ENCODE results near the gene DNM2. TPM values are rescaled to one million over a fixed set of nuclear protein-coding genes. Genes with fewer than 3 reads are reported as not detected.

DNM2 gene
- total RNA-seq, 1 experiment from 2014 or later = 131 TPM

DNA sequence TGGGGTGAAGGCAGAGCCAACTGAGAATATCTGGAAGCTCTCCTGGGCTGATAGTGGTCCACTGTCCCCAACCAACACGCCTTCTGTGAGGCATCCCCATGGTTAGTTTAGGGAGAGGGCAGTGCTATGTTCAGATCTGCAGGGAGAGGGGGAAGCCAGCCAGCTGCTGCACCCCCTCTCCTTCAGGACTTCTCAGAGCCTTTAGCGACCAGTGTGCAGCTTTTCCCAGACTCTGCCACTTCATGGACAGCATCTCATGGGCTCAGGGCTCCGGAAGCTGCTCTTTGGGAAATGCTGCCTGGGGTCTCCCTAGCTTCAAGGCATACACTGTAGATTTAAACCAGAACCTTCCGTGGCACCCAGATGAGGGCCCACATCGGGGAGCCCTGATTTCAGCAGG is 84.6 kb downstream of the DNM2 start:
- H3K27me3 Mint-ChIP-seq (ENCODE audit: low read depth) = no peaks in the 10 kb centered on the region
- H3K36me3 Mint-ChIP-seq = peaks cover 34% of the 10 kb centered on the region
- no peaks in the 10 kb centered on the region for H3K4me1 Mint-ChIP-seq
- H3K4me3 Mint-ChIP-seq = no peak overlapping the region
- POLR2A ChIA-PET = no interaction called here
- CTCF ChIA-PET = interaction anchor here (1.0 to 1.2 kb wide), 2 partner anchors 56 to 221 kb away, joined by 3 read pairs; no protein-coding TSS in a partner anchor
- H3K27ac Mint-ChIP-seq = no peak overlapping the region; the same call in 1 of the 2 replicates
- TF ChIP-seq IRF2 (CRISPR knock-in tag; IDR thresholded peaks at IDR 0.05; ENCODE audit: borderline replicate concordance, low read depth) = no peak
- no peak for TF ChIP-seq ZNF396 (CRISPR knock-in tag; IDR thresholded peaks at IDR 0.05; ENCODE audit: borderline replicate concordance)
- TF ChIP-seq NR3C1 (CRISPR knock-in tag; conservative IDR thresholded peaks at IDR 0.05; ENCODE audit: low read depth) = no peak
- no peak for TF ChIP-seq ZNF423 (CRISPR knock-in tag; IDR thresholded peaks at IDR 0.05)
- no peak for TF ChIP-seq ELF4 (CRISPR knock-in tag; IDR thresholded peaks at IDR 0.05; ENCODE audit: low read depth)
- no peak for TF ChIP-seq ZNF232 (CRISPR knock-in tag; IDR thresholded peaks at IDR 0.05)
- no peak for TF ChIP-seq TP53 (CRISPR knock-in tag; IDR thresholded peaks at IDR 0.05)
- no peak for TF ChIP-seq HMGA2 (CRISPR knock-in tag; IDR thresholded peaks at IDR 0.05)
- TF ChIP-seq OVOL2 (CRISPR knock-in tag; IDR thresholded peaks at IDR 0.05; ENCODE audit: borderline replicate concordance) = no peak
- TF ChIP-seq, protein P1, sequence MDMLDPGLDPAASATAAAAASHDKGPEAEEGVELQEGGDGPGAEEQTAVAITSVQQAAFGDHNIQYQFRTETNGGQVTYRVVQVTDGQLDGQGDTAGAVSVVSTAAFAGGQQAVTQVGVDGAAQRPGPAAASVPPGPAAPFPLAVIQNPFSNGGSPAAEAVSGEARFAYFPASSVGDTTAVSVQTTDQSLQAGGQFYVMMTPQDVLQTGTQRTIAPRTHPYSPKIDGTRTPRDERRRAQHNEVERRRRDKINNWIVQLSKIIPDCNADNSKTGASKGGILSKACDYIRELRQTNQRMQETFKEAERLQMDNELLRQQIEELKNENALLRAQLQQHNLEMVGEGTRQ (CRISPR knock-in tag; IDR thresholded peaks at IDR 0.05) = no peak
- DNase-seq (ENCODE audit: low spot score) = no peak
- no peak for ATAC-seq
- H3K9me3 Mint-ChIP-seq = no peaks in the 10 kb centered on the region

DNA sequence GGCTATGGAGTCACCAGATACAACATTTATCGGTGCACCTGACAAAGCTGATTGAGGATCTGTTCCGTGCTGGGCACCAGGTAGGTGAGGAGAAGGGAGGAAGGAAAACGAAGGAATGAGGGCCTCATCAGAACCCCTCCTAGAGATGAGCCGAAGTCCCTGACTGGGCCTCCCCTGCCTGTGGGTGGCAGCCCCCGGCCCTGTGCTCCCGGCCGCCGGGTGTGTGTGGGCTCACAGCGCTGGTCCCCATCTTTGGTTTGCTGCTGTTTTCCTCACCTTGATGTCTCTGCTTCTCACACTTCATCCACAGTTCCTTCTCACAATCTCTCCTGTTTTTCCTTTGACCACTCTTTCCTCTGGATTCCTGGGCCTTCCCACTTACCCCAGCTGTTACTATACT is 85.4 kb downstream of the DNM2 start:
- Mint-ChIP-seq H3K9me3 (no peaks in the 10 kb centered on the region), H3K27ac (no peak overlapping the region), H3K4me1 (no peaks in the 10 kb centered on the region), H3K27me3 (ENCODE audit: low read depth) (no peaks in the 10 kb centered on the region), H3K4me3 (no peak overlapping the region), H3K36me3 (peaks cover 32% of the 10 kb centered on the region)
- DNase-seq (ENCODE audit: low spot score) = no peak
- ChIA-PET CTCF (interaction anchor here (1.2 kb wide), 1 partner anchor 222 kb away, joined by 3 read pairs; no protein-coding TSS in a partner anchor), POLR2A (no interaction called here)
- ATAC-seq = no peak
- TF ChIP-seq NR1H2 (CRISPR knock-in tag; IDR thresholded peaks at IDR 0.05) (no peak), SOX15 (CRISPR knock-in tag; IDR thresholded peaks at IDR 0.05) (no peak), ZNF232 (CRISPR knock-in tag; IDR thresholded peaks at IDR 0.05) (no peak), ZNF219 (CRISPR knock-in tag; IDR thresholded peaks at IDR 0.05; ENCODE audit: borderline replicate concordance) (no peak), GRHL2 (CRISPR knock-in tag; IDR thresholded peaks at IDR 0.05; ENCODE audit: insufficient replicate concordance, severe bottlenecking) (no peak), KAT7 (CRISPR knock-in tag; IDR thresholded peaks at IDR 0.05; ENCODE audit: borderline replicate concordance) (no peak), SP1 (CRISPR knock-in tag; conservative IDR thresholded peaks at IDR 0.05) (no peak), CREB1 (CRISPR knock-in tag; IDR thresholded peaks at IDR 0.05) (no peak), SMAD3 (CRISPR knock-in tag; IDR thresholded peaks at IDR 0.05; ENCODE audit: borderline replicate concordance) (no peak)
- TF ChIP-seq, protein P2, sequence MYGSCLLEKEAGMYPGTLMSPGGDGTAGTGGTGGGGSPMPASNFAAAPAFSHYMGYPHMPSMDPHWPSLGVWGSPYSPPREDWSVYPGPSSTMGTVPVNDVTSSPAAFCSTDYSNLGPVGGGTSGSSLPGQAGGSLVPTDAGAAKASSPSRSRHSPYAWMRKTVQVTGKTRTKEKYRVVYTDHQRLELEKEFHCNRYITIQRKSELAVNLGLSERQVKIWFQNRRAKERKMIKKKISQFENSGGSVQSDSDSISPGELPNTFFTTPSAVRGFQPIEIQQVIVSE (CRISPR knock-in tag; IDR thresholded peaks at IDR 0.05; ENCODE audit: borderline replicate concordance) = no peak
- TF ChIP-seq, protein P3, sequence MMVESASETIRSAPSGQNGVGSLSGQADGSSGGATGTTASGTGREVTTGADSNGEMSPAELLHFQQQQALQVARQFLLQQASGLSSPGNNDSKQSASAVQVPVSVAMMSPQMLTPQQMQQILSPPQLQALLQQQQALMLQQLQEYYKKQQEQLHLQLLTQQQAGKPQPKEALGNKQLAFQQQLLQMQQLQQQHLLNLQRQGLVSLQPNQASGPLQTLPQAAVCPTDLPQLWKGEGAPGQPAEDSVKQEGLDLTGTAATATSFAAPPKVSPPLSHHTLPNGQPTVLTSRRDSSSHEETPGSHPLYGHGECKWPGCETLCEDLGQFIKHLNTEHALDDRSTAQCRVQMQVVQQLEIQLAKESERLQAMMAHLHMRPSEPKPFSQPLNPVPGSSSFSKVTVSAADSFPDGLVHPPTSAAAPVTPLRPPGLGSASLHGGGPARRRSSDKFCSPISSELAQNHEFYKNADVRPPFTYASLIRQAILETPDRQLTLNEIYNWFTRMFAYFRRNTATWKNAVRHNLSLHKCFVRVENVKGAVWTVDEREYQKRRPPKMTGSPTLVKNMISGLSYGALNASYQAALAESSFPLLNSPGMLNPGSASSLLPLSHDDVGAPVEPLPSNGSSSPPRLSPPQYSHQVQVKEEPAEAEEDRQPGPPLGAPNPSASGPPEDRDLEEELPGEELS (CRISPR knock-in tag; IDR thresholded peaks at IDR 0.05) = no peak
- TF ChIP-seq, protein P4, sequence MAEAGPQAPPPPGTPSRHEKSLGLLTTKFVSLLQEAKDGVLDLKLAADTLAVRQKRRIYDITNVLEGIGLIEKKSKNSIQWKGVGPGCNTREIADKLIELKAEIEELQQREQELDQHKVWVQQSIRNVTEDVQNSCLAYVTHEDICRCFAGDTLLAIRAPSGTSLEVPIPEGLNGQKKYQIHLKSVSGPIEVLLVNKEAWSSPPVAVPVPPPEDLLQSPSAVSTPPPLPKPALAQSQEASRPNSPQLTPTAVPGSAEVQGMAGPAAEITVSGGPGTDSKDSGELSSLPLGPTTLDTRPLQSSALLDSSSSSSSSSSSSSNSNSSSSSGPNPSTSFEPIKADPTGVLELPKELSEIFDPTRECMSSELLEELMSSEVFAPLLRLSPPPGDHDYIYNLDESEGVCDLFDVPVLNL (CRISPR knock-in tag; IDR thresholded peaks at IDR 0.05; ENCODE audit: borderline replicate concordance, low read depth) = no peak
- TF ChIP-seq, protein P5, sequence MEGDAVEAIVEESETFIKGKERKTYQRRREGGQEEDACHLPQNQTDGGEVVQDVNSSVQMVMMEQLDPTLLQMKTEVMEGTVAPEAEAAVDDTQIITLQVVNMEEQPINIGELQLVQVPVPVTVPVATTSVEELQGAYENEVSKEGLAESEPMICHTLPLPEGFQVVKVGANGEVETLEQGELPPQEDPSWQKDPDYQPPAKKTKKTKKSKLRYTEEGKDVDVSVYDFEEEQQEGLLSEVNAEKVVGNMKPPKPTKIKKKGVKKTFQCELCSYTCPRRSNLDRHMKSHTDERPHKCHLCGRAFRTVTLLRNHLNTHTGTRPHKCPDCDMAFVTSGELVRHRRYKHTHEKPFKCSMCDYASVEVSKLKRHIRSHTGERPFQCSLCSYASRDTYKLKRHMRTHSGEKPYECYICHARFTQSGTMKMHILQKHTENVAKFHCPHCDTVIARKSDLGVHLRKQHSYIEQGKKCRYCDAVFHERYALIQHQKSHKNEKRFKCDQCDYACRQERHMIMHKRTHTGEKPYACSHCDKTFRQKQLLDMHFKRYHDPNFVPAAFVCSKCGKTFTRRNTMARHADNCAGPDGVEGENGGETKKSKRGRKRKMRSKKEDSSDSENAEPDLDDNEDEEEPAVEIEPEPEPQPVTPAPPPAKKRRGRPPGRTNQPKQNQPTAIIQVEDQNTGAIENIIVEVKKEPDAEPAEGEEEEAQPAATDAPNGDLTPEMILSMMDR (IDR thresholded peaks at IDR 0.05) = no peak
- TF ChIP-seq, protein P6, sequence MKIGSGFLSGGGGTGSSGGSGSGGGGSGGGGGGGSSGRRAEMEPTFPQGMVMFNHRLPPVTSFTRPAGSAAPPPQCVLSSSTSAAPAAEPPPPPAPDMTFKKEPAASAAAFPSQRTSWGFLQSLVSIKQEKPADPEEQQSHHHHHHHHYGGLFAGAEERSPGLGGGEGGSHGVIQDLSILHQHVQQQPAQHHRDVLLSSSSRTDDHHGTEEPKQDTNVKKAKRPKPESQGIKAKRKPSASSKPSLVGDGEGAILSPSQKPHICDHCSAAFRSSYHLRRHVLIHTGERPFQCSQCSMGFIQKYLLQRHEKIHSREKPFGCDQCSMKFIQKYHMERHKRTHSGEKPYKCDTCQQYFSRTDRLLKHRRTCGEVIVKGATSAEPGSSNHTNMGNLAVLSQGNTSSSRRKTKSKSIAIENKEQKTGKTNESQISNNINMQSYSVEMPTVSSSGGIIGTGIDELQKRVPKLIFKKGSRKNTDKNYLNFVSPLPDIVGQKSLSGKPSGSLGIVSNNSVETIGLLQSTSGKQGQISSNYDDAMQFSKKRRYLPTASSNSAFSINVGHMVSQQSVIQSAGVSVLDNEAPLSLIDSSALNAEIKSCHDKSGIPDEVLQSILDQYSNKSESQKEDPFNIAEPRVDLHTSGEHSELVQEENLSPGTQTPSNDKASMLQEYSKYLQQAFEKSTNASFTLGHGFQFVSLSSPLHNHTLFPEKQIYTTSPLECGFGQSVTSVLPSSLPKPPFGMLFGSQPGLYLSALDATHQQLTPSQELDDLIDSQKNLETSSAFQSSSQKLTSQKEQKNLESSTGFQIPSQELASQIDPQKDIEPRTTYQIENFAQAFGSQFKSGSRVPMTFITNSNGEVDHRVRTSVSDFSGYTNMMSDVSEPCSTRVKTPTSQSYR (CRISPR knock-in tag; IDR thresholded peaks at IDR 0.05) = no peak

All from WTC11 (cell line).